SU-DHL-6 (cell line): ENCODE data around the gene IRAK4.

Source experiments
- CTCF ChIP-seq: fragments of 200-600 bp; sonication (generic); IDR thresholded peaks from one replicate; pipeline ENCODE4 v1.5.1; 2017; ENCODE audit warnings: antibody characterized with exemption, mild to moderate bottlenecking, low read length, moderate library complexity; ENCODE audit not compliant: insufficient read depth, poor library complexity, severe bottlenecking
- EZH2phosphoT487 ChIP-seq: fragments of 200-600 bp; sonication (generic), shearing (Covaris generic); conservative IDR thresholded peaks from 2 replicates; pipeline ENCODE4 v1.6.1; 2018; ENCODE audit warnings: mild to moderate bottlenecking, antibody characterized with exemption, low read length, moderate library complexity, mixed read lengths

GRCh38 chr12:43736927-43737440 lies 21.8 kb upstream of the IRAK4 start:
- no peak for TF ChIP-seq CTCF
- no peak for TF ChIP-seq EZH2phosphoT487
